Prostate gland (tissue), 2 donors: Measurements from ENCODE around the gene HARS2. TPM values are rescaled to one million over a fixed set of nuclear protein-coding genes. Genes with fewer than 3 reads are reported as not detected.

Experiments used
- DNase-seq: peaks from one replicate; pipeline ENCODE4 v3.0.0-alpha.2; 2019; ENCODE audit warnings: low spot score
- H3K27ac ChIP-seq, 2 donors: fragments of 200-600 bp; sonication (generic); 2 replicates each; pipeline ENCODE4 v1.5.1; 2017 to 2019
- H3K27me3 ChIP-seq: fragments of 200-600 bp; sonication (generic); replicated peaks from 2 replicates; pipeline ENCODE4 v1.5.1; 2019; ENCODE audit not compliant: insufficient read depth
- H3K36me3 ChIP-seq, 2 donors: fragments of 200-600 bp; sonication (generic); 1 replicate in 1 of 2; 2 replicates in 1 of 2; pipeline versions ENCODE4 v1.5.1 to v1.8.1; 2017 to 2019
- H3K4me1 ChIP-seq: fragments of 200-600 bp; sonication (generic); replicated peaks from 2 replicates; pipeline ENCODE4 v1.5.1; 2019
- H3K4me3 ChIP-seq, 2 donors: fragments of 200-600 bp; sonication (generic); 2 replicates each; pipeline ENCODE4 v1.5.1; 2017 to 2019
- H3K9me3 ChIP-seq: fragments of 200-600 bp; sonication (generic); 2 replicates; pipeline ENCODE4 v1.5.1; 2017
- POLR2A ChIP-seq: fragments of 450-650 bp; IDR thresholded peaks from one replicate; pipeline ENCODE4 v1.6.1; 2016; ENCODE audit warnings: antibody characterized with exemption, mild to moderate bottlenecking
- POLR2AphosphoS5 ChIP-seq: sonication (generic); formaldehyde crosslinking; IDR thresholded peaks from one replicate; pipeline ENCODE4 v1.6.1; 2017; ENCODE audit warnings: antibody characterized with exemption
- WGBS: methylation state at CpG from one replicate; pipeline ENCODE4 v1.1.5; 2018; 5-methylcytosine and 5-hydroxymethylcytosine counted together
- intact Hi-C: fragments of 100-400 bp; cut with DNase I; formaldehyde crosslinking; loops from one replicate; pipeline ENCODE4 v1.14.2; 2022
- total RNA-seq, 2 donors: library from RNA; depleted of rRNA; stranded (reverse); fragments of >200 nt; gene quantifications; one replicate each; pipeline ENCODE4 v1.1.0, GENCODE V29; 2016
- TF ChIP-seq, protein P1 (sequence below), 4 experiments: fragments of 200-600 bp in 2 of 4; fragments of 450-650 bp in 2 of 4; sonication (generic) in 2 of 4; IDR thresholded peaks; 1 replicate in 3 of 4; 2 replicates in 1 of 4; pipeline ENCODE4 v1.5.1; 2016 to 2019; ENCODE audit warnings: antibody characterized with exemption in 4 of 4, mild to moderate bottlenecking in 2 of 4, moderate library complexity in 2 of 4

Gene HARS2
- total RNA-seq, 2 donors from 2014 or later = 23.9 to 28.1 TPM

DNA sequence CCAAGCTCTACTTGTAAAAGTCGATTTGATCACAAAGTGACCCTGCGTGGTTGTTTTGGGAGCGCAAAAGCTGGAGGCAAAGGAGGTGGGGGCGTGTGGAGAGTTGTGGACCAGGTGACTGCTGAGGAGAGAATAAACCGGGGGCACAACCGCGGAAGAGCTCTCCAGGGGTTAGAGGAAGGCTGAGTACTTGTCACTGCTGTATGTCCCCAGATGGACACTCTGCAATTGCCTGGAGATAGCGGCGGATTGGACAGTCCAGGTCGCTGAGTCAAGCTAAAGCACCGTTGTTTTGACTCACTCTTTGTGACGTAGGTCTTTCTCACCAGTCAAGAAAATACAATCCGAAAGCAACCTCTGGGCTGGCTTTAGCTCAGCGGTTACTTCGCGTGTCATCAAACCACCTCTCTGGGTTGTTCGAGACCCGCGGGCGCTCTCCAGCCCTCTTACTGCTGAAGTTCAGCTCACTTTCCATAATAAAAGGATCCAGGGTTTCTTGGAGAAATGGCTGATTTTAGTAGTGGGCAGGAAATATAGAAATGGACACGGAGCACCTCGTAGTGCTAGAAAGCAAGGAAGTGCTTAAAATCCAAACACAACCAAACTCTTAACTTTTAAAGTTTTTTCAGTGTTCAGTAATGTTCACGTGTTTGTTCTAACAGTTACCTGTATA is 34.7 kb downstream of the HARS2 start:
- no peaks in the 10 kb centered on the region for H3K4me1 ChIP-seq
- H3K9me3 ChIP-seq = no peaks in the 10 kb centered on the region
- no peak overlapping the region for H3K4me3 ChIP-seq
- TF ChIP-seq, protein P1, sequence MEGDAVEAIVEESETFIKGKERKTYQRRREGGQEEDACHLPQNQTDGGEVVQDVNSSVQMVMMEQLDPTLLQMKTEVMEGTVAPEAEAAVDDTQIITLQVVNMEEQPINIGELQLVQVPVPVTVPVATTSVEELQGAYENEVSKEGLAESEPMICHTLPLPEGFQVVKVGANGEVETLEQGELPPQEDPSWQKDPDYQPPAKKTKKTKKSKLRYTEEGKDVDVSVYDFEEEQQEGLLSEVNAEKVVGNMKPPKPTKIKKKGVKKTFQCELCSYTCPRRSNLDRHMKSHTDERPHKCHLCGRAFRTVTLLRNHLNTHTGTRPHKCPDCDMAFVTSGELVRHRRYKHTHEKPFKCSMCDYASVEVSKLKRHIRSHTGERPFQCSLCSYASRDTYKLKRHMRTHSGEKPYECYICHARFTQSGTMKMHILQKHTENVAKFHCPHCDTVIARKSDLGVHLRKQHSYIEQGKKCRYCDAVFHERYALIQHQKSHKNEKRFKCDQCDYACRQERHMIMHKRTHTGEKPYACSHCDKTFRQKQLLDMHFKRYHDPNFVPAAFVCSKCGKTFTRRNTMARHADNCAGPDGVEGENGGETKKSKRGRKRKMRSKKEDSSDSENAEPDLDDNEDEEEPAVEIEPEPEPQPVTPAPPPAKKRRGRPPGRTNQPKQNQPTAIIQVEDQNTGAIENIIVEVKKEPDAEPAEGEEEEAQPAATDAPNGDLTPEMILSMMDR (IDR thresholded peaks at IDR 0.05) = no peak
- TF ChIP-seq POLR2AphosphoS5 (no peak), POLR2A (no peak)
- no peaks in the 10 kb centered on the region for H3K27me3 ChIP-seq
- intact Hi-C loops = no loop called here
- H3K36me3 ChIP-seq = no peaks in the 10 kb centered on the region
- no peak for DNase-seq
- WGBS = 6% methylated on average over 23 of the region's 23 CpGs
- no peak overlapping the region for H3K27ac ChIP-seq

DNA sequence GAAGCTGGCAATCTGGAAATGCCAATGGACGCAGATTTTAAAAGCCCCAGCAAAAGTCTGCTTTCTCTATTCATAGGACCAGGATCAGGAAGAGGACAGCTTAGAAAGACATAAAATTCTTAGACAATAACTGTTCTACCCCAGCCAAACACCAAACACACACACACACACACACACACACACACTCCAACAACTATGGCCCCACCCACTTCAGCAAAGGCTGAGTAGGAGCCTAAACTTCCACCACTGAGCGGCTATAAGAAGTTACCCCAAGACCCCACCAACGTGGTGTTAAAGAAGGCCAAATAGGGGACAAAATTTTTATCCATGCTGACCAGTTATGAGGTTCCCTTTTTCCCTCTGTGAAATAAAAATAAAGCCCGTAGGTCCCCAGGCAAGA is 41.8 kb downstream of the HARS2 start:
- intact Hi-C loops = no loop called here
- Histone ChIP-seq H3K4me1 (no peaks in the 10 kb centered on the region), H3K9me3 (no peaks in the 10 kb centered on the region), H3K36me3 (no peaks in the 10 kb centered on the region), H3K27me3 (no peaks in the 10 kb centered on the region), H3K4me3 (no peak overlapping the region), H3K27ac (no peak overlapping the region)
- DNase-seq = no peak
- TF ChIP-seq, protein P1 (IDR thresholded peaks at IDR 0.05) = no peak
- TF ChIP-seq POLR2AphosphoS5 = no peak
- no peak for TF ChIP-seq POLR2A
- WGBS = 48% methylated on average over 4 of the region's 4 CpGs

DNA sequence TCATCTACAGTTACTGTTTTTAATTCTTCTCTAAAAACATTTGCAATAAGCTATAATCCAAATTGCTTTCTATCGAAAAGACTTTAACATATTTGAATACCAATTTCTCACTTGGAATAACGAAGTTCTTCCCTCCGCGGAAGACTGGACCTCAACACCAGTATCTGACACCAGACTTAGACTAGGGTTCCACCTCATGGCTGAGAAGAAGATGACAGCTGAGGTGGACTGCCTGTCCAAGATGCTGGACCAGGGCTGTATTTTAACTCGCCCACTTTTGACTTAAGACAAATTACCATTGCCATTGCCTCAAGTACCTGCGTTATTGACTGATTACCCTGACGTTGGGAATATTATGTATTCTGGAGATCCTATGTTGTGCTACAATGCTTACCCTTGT is 43.1 kb downstream of the HARS2 start:
- Histone ChIP-seq H3K9me3 (no peaks in the 10 kb centered on the region), H3K36me3 (no peaks in the 10 kb centered on the region), H3K27me3 (no peaks in the 10 kb centered on the region), H3K4me1 (no peaks in the 10 kb centered on the region), H3K4me3 (no peak overlapping the region), H3K27ac (no peak overlapping the region)
- no peak for DNase-seq
- intact Hi-C loops = no loop called here
- 56% methylated on average over 7 of the region's 7 CpGs for WGBS
- TF ChIP-seq, protein P1 (IDR thresholded peaks at IDR 0.05) = peak in 2 of 4 experiments; percentile 8 to 32
- TF ChIP-seq POLR2AphosphoS5 = no peak

DNA sequence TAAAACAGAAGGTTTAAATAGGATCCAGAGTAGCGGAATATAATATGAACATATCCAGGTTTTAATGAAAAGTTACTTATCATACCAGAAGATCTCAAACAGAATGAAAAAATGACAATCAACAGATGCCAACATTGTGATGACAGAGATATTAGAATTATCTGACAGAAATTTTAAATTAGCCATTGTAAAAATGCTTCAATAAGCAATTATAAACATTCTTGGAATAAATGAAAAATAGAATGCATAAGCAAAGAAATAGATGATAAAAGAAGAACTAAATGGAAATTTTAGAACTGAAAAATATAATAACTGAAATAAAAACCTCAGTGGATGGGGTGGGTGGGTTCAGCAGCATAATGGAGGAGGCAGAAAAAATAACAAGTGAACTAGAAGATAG is 46.2 kb downstream of the HARS2 start:
- intact Hi-C loops = no loop called here
- no peak overlapping the region for H3K27ac ChIP-seq
- 73% methylated on average over 1 of the region's 1 CpG for WGBS
- H3K4me1 ChIP-seq = no peaks in the 10 kb centered on the region
- H3K9me3 ChIP-seq = no peaks in the 10 kb centered on the region
- no peaks in the 10 kb centered on the region for H3K36me3 ChIP-seq
- DNase-seq = no peak
- TF ChIP-seq, protein P1 (IDR thresholded peaks at IDR 0.05) = no peak
- H3K4me3 ChIP-seq = no peak overlapping the region
- no peaks in the 10 kb centered on the region for H3K27me3 ChIP-seq

DNA sequence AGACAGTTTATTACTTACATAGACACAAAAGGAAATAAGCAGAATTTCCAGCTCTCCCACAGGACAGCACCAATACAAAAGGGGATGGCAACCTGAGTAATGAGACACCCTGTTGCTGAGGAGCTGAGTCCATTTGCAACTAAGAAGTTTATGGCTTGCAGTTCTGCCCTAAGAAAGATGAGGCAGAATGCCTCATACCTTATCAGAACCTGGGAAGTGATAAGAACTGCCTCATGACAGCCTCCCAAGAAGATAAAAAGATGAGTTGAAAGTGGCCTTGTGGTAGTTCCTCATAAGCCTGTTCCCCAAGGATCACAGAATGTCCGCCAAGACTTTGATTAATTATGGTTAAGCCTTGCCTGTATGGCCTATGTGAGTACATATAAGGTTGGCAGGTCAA is 50.7 kb downstream of the HARS2 start:
- no peak overlapping the region for H3K27ac ChIP-seq
- intact Hi-C loops = no loop called here
- no peaks in the 10 kb centered on the region for H3K27me3 ChIP-seq
- DNase-seq = no peak
- H3K9me3 ChIP-seq = no peaks in the 10 kb centered on the region
- no peaks in the 10 kb centered on the region for H3K36me3 ChIP-seq
- no peak for TF ChIP-seq POLR2AphosphoS5
- no peak for TF ChIP-seq POLR2A
- TF ChIP-seq, protein P1 (IDR thresholded peaks at IDR 0.05) = no peak
- no peaks in the 10 kb centered on the region for H3K4me1 ChIP-seq
- H3K4me3 ChIP-seq = no peak overlapping the region
- WGBS = 72% methylated on average over 1 of the region's 1 CpG
